GM23338 (cell line): ENCODE data around the gene SLC26A1. TPM values are rescaled to one million over a fixed set of nuclear protein-coding genes. Genes with fewer than 3 reads are reported as not detected.

Source experiments
- ATAC-seq: fragments of 200-7000 bp; cut with Tn5 transposase; 3 replicates; pipeline ENCODE4 v1.9.1; 2020
- DNase-seq: peaks from one replicate; pipeline ENCODE4 v3.0.0-alpha.2; 2015; ENCODE audit warnings: low spot score
- H2AFZ ChIP-seq: fragments of 200-600 bp; sonication (generic); 2 replicates; pipeline ENCODE4 v1.8.0; 2016; ENCODE audit warnings: antibody characterized with exemption, mild to moderate bottlenecking, moderate library complexity
- H3F3A ChIP-seq: fragments of 200-600 bp; sonication (generic); replicated peaks from 2 replicates; pipeline ENCODE4 v1.8.0; 2017; ENCODE audit warnings: antibody characterized with exemption, mixed run types, low read depth
- H3K27ac ChIP-seq: fragments of 200-600 bp; sonication (generic); 2 replicates; pipeline ENCODE4 v1.6.1; 2016; ENCODE audit warnings: low read depth
- H3K27me3 ChIP-seq: fragments of 200-600 bp; sonication (generic); 2 replicates; pipeline ENCODE4 v1.8.0; 2016; ENCODE audit warnings: mild to moderate bottlenecking, mixed run types, moderate library complexity; ENCODE audit not compliant: insufficient read depth
- H3K36me3 ChIP-seq: fragments of 200-600 bp; sonication (generic); 2 replicates; pipeline ENCODE4 v1.8.0; 2016; ENCODE audit warnings: mild to moderate bottlenecking; ENCODE audit not compliant: insufficient read depth
- H3K4me1 ChIP-seq: fragments of 200-600 bp; sonication (generic); 2 replicates; pipeline ENCODE4 v1.8.0; 2016; ENCODE audit warnings: mild to moderate bottlenecking, moderate library complexity; ENCODE audit not compliant: insufficient read depth
- H3K4me2 ChIP-seq: fragments of 200-600 bp; sonication (generic); 2 replicates; pipeline ENCODE4 v1.7.1; 2017; ENCODE audit warnings: mixed run types
- H3K4me3 ChIP-seq: fragments of 200-600 bp; sonication (generic); 2 replicates; pipeline ENCODE4 v1.6.1; 2016; ENCODE audit warnings: mixed run types
- H3K79me2 ChIP-seq: fragments of 200-600 bp; sonication (generic); replicated peaks from 2 replicates; pipeline ENCODE4 v1.8.0; 2017; ENCODE audit warnings: mild to moderate bottlenecking; ENCODE audit not compliant: insufficient read depth
- H3K9me2 ChIP-seq: fragments of 200-600 bp; sonication (generic); 2 replicates; pipeline ENCODE4 v1.8.0; 2017; ENCODE audit not compliant: insufficient read depth
- H4K20me1 ChIP-seq: fragments of 200-600 bp; sonication (generic); replicated peaks from 2 replicates; pipeline ENCODE4 v1.8.0; 2017; ENCODE audit warnings: mild to moderate bottlenecking; ENCODE audit not compliant: insufficient read depth
- H3K27ac Mint-ChIP-seq: 2 replicates; pipeline ENCODE4 v1.8.0; 2020; ENCODE audit warnings: inconsistent platforms, mild to moderate bottlenecking, moderate library complexity, mixed read lengths
- H3K27me3 Mint-ChIP-seq: 3 replicates; pipeline ENCODE4 v1.8.0; 2022; ENCODE audit warnings: low read depth, mild to moderate bottlenecking, moderate library complexity, mixed read lengths, inconsistent platforms; ENCODE audit not compliant: insufficient read depth, poor library complexity
- H3K36me3 Mint-ChIP-seq: 3 replicates; pipeline ENCODE4 v1.8.0; 2021; ENCODE audit warnings: low read depth, mild to moderate bottlenecking, inconsistent platforms, moderate library complexity, mixed read lengths
- H3K4me1 Mint-ChIP-seq: 3 replicates; pipeline ENCODE4 v1.8.0; 2020; ENCODE audit warnings: mild to moderate bottlenecking, inconsistent platforms, mixed read lengths
- H3K4me3 Mint-ChIP-seq: 3 replicates; pipeline ENCODE4 v1.8.0; 2021; ENCODE audit warnings: moderate library complexity, mild to moderate bottlenecking, inconsistent platforms, mixed read lengths
- H3K9me3 Mint-ChIP-seq: 3 replicates; pipeline ENCODE4 v1.8.0; 2020; ENCODE audit warnings: moderate library complexity, mild to moderate bottlenecking, inconsistent platforms, mixed read lengths
- CREB1 ChIP-seq: fragments of 250-450 bp; sonication (Bioruptor Pico); IDR thresholded peaks from 2 replicates; pipeline ENCODE4 v1.5.0; 2020; ENCODE audit warnings: low read depth, mild to moderate bottlenecking, moderate library complexity
- CTCF ChIP-seq, 2 experiments: fragments of 200-600 bp in 1 of 2; sonication (generic) in 1 of 2; conservative IDR thresholded peaks; 2 replicates each; pipeline versions ENCODE4 v1.5.1 to v1.6.1; 2016 to 2017; ENCODE audit warnings: antibody characterized with exemption in 2 of 2, low read depth in 2 of 2, mild to moderate bottlenecking in 2 of 2, moderate library complexity in 1 of 2
- EZH2 ChIP-seq: fragments of 200-600 bp; sonication (generic); IDR thresholded peaks from one replicate; pipeline ENCODE4 v1.8.0; 2017; ENCODE audit warnings: antibody characterized with exemption, mild to moderate bottlenecking, low read depth; ENCODE audit not compliant: unreplicated experiment
- EZH2phosphoT487 ChIP-seq: fragments of 200-600 bp; sonication (generic); IDR thresholded peaks from one replicate; pipeline ENCODE4 v1.8.1; 2018; ENCODE audit warnings: antibody characterized with exemption; ENCODE audit not compliant: unreplicated experiment
- JUNB ChIP-seq: IDR thresholded peaks from one replicate; pipeline ENCODE4 v1.6.1; 2016; ENCODE audit warnings: antibody characterized with exemption; ENCODE audit not compliant: unreplicated experiment
- NANOG ChIP-seq: IDR thresholded peaks from 2 replicates; pipeline ENCODE4 v1.6.1; 2016; ENCODE audit warnings: antibody characterized with exemption, borderline replicate concordance
- POLR2AphosphoS5 ChIP-seq: IDR thresholded peaks from 2 replicates; pipeline ENCODE4 v1.6.1; 2016; ENCODE audit warnings: antibody characterized with exemption, low read depth
- REST ChIP-seq: IDR thresholded peaks from one replicate; pipeline ENCODE4 v1.6.1; 2018; ENCODE audit warnings: antibody characterized with exemption; ENCODE audit not compliant: unreplicated experiment
- STAT1 ChIP-seq: IDR thresholded peaks from one replicate; pipeline ENCODE4 v1.6.1; 2016; ENCODE audit warnings: antibody characterized with exemption; ENCODE audit not compliant: unreplicated experiment
- ZNF114 ChIP-seq: fragments of 250-450 bp; sonication (Bioruptor Pico); IDR thresholded peaks from 2 replicates; pipeline ENCODE4 v1.5.0; 2020; ENCODE audit warnings: mild to moderate bottlenecking, moderate library complexity
- ZNF331 ChIP-seq: fragments of 250-450 bp; sonication (Bioruptor Pico); IDR thresholded peaks from 2 replicates; pipeline ENCODE4 v1.5.0; 2020; ENCODE audit warnings: low read depth, mild to moderate bottlenecking, moderate library complexity
- polyA plus RNA-seq: library from polyadenylated mRNA; unstranded; fragments of >200 nt; fragmentation: Nextera tagmentation; extraction: Ambion mirVana; gene quantifications from 2 replicates; pipeline ENCODE4 v1.2.1, GENCODE V29; 2016
- total RNA-seq: library from RNA; depleted of rRNA; stranded (reverse); fragments of >200 nt; shearing (Covaris generic); gene quantifications from 2 replicates; pipeline ENCODE4 v1.2.3, GENCODE V29; 2014
- TF ChIP-seq, protein P1 (sequence below): IDR thresholded peaks from 2 replicates; pipeline ENCODE4 v1.6.1; 2016; ENCODE audit warnings: antibody characterized with exemption
- TF ChIP-seq, protein P2 (sequence below): fragments of 250-450 bp; sonication (Bioruptor Pico); IDR thresholded peaks from 2 replicates; pipeline ENCODE4 v1.5.0; 2020; ENCODE audit warnings: mild to moderate bottlenecking, moderate library complexity

Gene SLC26A1
- total and polyA plus RNA-seq, 2 experiments from 2014 or later: 0.10 to 0.27 TPM

GRCh38 chr4:1015746-1016145, 22.5 kb upstream of the SLC26A1 start:
- Mint-ChIP-seq H3K4me1 (peaks cover under 1% of the 10 kb centered on the region; the same call in 2 of the 3 replicates), H3K9me3 (no peaks in the 10 kb centered on the region), H3K4me3 (no peak overlapping the region), H3K27me3 (peaks cover 7% of the 10 kb centered on the region), H3K27ac (no peak overlapping the region), H3K36me3 (no peaks in the 10 kb centered on the region; the same call in 2 of the 3 replicates)
- Histone ChIP-seq H3K27ac (no peak overlapping the region), H3K4me3 (no peak overlapping the region), H3K27me3 (peaks cover 4% of the 10 kb centered on the region), H3K36me3 (no peaks in the 10 kb centered on the region), H3K9me2 (no peaks in the 10 kb centered on the region), H2AFZ (no peak overlapping the region), H4K20me1 (peaks cover 6% of the 10 kb centered on the region; the same call in 1 of the 2 replicates), H3K4me1 (no peaks in the 10 kb centered on the region; the same call in 1 of the 2 replicates), H3F3A (0 out of 2 replicates have a peak, but pooled peaks cover under 1% of the 10 kb centered on the region), H3K79me2 (0 out of 2 replicates have a peak, but pooled peaks cover 3% of the 10 kb centered on the region), H3K4me2 (no peak overlapping the region)
- TF ChIP-seq, protein P1, sequence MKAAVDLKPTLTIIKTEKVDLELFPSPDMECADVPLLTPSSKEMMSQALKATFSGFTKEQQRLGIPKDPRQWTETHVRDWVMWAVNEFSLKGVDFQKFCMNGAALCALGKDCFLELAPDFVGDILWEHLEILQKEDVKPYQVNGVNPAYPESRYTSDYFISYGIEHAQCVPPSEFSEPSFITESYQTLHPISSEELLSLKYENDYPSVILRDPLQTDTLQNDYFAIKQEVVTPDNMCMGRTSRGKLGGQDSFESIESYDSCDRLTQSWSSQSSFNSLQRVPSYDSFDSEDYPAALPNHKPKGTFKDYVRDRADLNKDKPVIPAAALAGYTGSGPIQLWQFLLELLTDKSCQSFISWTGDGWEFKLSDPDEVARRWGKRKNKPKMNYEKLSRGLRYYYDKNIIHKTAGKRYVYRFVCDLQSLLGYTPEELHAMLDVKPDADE: no peak
- TF ChIP-seq STAT1 (no peak), JUNB (no peak), ZNF114 (CRISPR knock-in tag) (no peak), ZNF331 (no peak), CTCF (conservative IDR thresholded peaks at IDR 0.05; ENCODE audit: low read depth in 2 of 2) (no peak), EZH2 (no peak), REST (no peak), EZH2phosphoT487 (no peak), CREB1 (CRISPR knock-in tag) (no peak), NANOG (no peak), POLR2AphosphoS5 (no peak)
- TF ChIP-seq, protein P2, sequence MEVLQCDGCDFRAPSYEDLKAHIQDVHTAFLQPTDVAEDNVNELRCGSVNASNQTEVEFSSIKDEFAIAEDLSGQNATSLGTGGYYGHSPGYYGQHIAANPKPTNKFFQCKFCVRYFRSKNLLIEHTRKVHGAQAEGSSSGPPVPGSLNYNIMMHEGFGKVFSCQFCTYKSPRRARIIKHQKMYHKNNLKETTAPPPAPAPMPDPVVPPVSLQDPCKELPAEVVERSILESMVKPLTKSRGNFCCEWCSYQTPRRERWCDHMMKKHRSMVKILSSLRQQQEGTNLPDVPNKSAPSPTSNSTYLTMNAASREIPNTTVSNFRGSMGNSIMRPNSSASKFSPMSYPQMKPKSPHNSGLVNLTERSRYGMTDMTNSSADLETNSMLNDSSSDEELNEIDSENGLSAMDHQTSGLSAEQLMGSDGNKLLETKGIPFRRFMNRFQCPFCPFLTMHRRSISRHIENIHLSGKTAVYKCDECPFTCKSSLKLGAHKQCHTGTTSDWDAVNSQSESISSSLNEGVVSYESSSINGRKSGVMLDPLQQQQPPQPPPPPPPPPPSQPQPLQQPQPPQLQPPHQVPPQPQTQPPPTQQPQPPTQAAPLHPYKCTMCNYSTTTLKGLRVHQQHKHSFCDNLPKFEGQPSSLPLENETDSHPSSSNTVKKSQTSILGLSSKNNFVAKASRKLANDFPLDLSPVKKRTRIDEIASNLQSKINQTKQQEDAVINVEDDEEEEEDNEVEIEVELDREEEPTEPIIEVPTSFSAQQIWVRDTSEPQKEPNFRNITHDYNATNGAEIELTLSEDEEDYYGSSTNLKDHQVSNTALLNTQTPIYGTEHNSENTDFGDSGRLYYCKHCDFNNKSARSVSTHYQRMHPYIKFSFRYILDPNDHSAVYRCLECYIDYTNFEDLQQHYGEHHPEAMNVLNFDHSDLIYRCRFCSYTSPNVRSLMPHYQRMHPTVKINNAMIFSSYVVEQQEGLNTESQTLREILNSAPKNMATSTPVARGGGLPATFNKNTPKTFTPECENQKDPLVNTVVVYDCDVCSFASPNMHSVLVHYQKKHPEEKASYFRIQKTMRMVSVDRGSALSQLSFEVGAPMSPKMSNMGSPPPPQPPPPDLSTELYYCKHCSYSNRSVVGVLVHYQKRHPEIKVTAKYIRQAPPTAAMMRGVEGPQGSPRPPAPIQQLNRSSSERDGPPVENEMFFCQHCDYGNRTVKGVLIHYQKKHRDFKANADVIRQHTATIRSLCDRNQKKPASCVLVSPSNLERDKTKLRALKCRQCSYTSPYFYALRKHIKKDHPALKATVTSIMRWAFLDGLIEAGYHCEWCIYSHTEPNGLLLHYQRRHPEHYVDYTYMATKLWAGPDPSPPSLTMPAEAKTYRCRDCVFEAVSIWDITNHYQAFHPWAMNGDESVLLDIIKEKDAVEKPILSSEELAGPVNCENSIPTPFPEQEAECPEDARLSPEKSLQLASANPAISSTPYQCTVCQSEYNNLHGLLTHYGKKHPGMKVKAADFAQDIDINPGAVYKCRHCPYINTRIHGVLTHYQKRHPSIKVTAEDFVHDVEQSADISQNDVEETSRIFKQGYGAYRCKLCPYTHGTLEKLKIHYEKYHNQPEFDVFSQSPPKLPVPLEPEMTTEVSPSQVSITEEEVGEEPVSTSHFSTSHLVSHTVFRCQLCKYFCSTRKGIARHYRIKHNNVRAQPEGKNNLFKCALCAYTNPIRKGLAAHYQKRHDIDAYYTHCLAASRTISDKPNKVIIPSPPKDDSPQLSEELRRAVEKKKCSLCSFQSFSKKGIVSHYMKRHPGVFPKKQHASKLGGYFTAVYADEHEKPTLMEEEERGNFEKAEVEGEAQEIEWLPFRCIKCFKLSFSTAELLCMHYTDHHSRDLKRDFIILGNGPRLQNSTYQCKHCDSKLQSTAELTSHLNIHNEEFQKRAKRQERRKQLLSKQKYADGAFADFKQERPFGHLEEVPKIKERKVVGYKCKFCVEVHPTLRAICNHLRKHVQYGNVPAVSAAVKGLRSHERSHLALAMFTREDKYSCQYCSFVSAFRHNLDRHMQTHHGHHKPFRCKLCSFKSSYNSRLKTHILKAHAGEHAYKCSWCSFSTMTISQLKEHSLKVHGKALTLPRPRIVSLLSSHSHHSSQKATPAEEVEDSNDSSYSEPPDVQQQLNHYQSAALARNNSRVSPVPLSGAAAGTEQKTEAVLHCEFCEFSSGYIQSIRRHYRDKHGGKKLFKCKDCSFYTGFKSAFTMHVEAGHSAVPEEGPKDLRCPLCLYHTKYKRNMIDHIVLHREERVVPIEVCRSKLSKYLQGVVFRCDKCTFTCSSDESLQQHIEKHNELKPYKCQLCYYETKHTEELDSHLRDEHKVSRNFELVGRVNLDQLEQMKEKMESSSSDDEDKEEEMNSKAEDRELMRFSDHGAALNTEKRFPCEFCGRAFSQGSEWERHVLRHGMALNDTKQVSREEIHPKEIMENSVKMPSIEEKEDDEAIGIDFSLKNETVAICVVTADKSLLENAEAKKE (CRISPR knock-in tag): no peak
- DNase-seq (no peak), ATAC-seq (no peak)
